Measurements from ENCODE around the gene RFX7. TPM values are rescaled to one million over a fixed set of nuclear protein-coding genes. Genes with fewer than 3 reads are reported as not detected.

The RFX7 gene
- polyA plus RNA-seq, 1 donor: 13.7 TPM

DNA sequence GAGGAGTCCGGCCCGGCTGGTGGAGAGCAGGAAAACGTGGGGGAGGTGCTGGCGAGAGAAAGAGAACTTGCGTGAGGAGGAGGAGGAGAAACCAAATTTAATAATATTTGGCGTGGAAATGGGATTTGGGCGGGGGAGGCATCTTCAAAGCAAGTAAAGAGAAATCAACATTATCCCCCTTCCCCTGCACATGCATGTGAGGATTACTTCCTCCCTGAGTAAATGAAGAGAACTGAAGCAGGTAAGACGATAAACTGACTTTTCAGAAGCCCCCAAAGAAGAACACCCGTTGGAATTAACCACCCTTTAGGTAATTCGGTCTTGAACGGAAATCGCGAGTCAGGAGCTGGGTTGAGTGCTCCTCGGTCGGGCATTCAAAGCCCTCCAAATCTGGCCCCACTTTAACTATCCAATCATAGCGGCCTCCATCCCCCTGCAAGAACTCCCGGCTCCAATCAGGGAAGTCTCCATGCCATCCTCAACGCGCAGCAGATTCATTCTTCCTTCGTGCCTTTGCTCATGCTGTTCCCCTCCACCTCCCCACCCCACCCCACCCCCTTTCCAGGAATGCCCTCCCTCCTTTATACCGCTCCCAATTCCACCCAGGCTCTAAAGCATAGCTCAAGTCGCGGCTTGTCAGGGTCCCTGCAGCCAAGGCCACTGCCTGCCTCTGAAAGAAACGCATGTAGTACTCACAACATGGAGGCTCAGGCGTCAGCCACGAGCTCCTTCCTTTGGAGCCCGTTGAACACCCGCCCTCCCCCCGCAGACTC is 545 bp upstream of the RFX7 start:
- DNase-seq: peak; percentile 62

DNA sequence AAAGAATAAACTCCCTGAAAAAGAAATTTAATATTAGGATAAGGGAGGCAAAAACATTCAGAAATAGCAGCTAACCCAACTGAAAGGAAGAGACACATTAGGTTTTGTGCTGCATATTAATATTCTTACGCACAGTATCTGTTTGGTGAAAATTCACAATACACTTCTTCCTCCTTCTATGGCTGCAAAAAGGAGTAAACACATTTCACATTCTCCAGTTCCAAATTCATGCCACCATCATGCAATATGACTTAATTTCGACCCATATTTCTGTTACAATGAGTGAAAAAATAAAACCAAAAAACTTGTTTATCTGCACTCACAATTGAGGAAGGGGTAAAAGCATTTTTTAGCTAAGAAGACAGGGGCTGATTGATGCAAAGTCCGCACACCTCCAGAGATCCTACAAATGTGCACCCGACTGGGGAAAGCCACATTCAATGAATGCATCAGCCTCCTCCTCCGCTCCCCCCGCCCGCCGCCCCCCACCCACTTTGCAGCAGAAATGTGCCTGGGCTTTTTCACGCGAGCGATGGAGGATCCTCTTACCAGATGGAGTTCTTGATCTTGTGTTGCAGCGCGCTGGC is 1.0 kb downstream of the RFX7 start:
- DNase-seq: peak; percentile 6

GRCh38 chr15:56241374-56242105 is 2.1 kb downstream of the RFX7 start:
- no peak for DNase-seq

DNA sequence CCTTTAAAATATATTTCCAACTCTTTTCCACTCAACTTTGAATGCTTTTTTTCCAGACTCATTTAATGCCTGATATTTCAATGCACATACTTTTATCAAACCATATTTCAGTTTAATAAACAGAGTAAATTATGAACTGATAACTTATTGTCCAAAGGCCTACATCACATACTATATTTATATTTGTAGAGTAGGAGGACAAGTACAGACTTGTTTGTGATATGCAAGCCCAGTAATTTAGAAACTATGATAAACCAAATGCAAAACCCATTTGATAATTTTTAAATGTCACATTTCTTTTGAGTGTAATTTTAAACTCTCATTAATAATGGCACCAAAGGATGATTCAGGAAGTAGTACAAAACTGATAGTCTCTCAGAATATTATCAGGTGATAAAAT is 3.3 kb downstream of the RFX7 start:
- DNase-seq: no peak

DNA sequence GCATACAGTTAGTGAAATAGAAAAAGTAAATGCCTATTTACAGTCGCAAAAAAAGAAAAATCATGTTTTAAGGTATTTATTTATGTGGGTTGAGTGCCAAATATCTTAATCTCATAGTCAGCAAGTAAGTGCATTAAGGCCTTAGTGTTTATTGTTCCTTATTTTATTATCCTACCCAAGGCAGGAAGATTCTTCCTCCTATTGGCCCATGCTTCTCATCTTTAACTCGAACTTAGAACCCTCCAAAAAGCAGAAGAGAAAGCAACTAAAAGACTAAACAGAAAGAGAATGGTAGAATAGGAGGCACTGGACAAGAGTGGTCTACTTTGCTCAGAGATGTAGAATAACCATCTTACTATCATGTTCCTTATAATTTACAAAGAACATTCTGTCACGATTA is 7.5 kb downstream of the RFX7 start:
- DNase-seq: no peak

DNA sequence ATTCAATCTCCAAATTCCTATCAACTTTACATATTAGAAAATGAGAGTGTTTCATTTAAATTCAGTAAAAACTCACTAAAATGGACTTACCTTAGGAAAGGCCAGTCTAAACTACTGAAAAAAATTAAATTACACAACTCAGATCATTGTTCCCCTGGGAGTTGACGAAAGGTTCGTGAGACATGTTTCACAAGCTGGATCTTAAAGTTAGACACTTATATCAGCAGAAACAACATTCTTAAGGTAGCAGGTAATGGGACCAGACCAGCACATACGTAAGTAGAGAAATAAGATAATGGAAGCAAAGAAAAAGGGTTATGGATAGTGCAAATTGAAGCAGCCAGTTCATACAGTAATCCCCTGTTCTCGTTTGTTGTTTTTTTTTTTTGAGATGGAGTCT is 8.9 kb downstream of the RFX7 start:
- no peak for DNase-seq

GRCh38 chr15:56233549-56233948 is 10.1 kb downstream of the RFX7 start:
- DNase-seq: no peak

GRCh38 chr15:56232058-56232457 is 11.6 kb downstream of the RFX7 start:
- DNase-seq: no peak

GRCh38 chr15:56228854-56229253 is 14.8 kb downstream of the RFX7 start:
- DNase-seq: no peak

DNA sequence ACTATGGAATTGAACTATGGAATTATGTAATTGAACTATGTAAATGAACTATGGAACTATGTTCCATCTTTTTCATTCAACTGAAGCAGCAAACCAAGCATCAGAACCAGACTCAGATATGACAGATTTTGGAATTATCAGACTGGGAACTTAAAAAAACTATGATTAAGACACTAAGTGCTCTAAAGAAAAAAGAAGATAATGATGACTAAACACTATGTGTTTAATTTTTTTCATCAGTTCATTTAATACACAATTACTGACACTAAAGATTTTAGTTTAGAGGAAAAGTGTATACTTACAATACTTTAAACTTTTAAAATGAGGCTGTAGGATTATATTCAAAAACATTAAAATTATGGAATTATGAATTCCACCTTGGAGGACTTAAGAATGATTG is 15.3 kb downstream of the RFX7 start:
- no peak for DNase-seq

DNA sequence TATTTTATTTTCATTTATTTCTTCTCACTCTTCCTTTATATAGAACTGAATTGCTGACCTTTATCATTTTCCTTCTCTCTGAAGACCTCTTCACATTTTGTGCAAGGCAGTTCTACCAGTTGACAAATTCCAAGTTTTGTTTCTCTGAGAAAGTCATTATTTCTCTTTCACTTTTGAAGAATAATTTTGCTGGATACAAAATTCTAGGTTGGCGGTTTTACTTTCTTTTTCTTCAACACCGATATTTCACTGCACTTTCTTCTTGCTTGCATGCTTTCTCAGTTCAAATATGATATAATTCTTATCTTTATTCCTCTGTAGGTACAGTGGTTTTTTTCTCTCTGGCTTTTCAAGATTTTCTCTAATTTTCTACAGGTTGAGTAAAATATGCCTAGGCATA is 15.9 kb downstream of the RFX7 start:
- DNase-seq: no peak

- no peak for DNase-seq
Measured at GRCh38 chr15:56227306-56227705, 16.4 kb downstream of the RFX7 start.

DNA sequence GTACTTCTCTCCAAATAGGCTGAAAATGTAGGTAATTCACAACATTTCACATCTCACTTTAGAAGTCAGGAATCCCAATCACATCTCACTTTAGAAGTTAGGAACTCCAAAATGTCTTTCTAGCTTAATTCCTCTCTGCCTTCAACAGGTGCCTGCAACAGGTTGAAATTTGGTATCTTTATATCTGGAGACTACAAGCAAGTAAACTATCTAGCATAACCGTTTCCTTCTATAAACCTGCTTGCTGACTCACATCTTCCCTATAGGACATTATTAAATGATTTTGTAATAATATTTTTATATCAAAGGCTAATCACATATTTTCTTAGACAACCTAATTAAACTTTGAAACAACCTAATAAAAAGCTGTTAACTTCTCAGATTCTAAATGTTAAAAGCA is 18.2 kb downstream of the RFX7 start:
- no peak for DNase-seq

- DNase-seq: no peak
Measured at GRCh38 chr15:56222302-56222701, 21.4 kb downstream of the RFX7 start.

DNA sequence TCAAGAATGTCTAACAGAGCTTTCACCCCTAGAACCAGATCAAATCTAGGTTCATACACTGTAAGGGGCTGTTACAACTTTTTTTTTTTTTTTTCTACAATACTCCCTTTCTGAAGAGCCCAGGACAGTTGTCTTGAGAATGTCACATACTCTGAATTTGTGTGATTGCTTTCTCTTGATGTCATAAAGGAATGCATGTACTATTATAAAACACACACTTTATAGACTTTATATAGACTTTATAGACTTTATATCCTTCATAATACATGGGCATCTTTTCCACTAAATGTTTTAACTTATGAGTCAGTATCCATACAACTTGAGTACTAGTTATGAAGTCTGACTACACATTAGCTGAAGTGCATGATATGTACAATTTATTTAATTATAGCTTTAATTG is 26.3 kb downstream of the RFX7 start:
- DNase-seq: no peak

DNA sequence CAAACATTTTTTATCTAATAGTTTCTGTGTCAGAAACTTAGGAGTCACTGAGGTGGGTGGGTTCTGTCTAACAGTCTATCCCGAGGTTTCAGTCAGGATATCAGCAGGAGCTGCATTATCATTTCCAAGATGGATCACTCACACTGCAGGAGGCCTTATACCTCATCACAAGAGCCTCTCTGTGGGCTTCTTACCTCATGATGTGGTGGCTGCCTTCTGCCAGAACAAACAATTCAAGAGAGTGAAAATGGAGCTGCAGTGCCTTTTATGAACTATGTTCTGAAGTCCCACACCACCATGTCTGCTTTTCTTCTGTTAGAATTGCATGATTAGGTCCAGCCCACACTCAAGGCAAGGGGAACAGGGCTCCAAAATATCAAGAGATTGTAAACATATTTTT is 27.9 kb downstream of the RFX7 start:
- no peak for DNase-seq

DNA sequence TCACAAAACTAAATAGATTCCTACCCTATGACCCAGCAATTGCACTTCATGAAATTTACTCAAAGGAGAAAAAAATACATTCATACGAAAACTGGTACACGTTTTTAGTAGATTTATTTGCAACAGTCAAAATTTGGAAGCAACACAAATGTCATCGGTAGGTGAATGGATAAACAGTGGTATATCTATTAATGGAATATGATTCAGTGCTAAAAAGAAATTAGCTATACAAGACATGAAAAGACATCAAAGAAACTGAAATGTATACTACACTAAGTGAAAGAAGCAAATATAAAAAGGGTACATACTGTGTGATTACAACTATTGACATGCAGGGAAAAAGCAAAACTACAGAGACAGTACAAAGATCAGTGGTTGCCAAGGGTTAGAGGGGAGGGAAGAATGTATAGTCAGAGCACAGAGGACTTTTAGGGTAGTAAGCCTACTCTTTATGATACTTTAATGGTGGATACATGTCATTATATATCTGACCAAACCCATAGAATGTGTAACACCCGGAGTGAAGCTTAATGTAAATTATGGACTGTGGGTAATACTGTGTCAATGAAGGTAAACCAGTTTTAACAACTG is 31.6 kb downstream of the RFX7 start:
- DNase-seq: no peak

GRCh38 chr15:56211064-56211463 is 32.6 kb downstream of the RFX7 start:
- no peak for DNase-seq

GRCh38 chr15:56208641-56209155 is 35.0 kb downstream of the RFX7 start:
- DNase-seq: no peak

- no peak for DNase-seq
Measured at GRCh38 chr15:56208185-56208584, 35.5 kb downstream of the RFX7 start.

GRCh38 chr15:56207711-56208110 is 36.0 kb downstream of the RFX7 start:
- no peak for DNase-seq

DNA sequence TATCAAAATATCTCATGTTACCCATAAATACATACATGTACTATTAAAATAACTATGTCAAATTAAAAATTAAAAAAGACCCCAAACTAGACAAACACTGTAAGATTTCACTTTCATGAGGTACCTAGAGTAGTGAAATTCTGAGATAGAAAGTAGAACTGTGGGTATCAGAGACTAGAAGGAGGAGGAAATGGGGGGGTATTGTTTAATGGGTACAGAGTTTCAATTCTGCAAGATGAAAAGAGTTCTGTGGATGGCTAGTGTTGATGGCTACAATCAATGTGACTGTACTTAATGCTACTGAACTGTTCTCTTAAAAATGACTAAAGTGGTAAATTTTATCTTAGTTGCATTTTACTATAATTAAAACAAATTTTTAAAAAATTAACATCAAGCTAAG is 36.6 kb downstream of the RFX7 start:
- no peak for DNase-seq
